Measurements from ENCODE around the gene TMPRSS11E. TPM values are rescaled to one million over a fixed set of nuclear protein-coding genes. Genes with fewer than 3 reads are reported as not detected.
"Not testable (repeated sequence)": the region's sequence is repeated elsewhere in the genome, so short reads cannot be mapped to it uniquely, and the experiment has no call there.

TMPRSS11E gene
- total RNA-seq, 2 experiments from 2014 or later = 0.11 TPM; not detected in 1

GRCh38 chr4:68518889-68519288 is 71.6 kb downstream of the TMPRSS11E start:
- POLR2A ChIA-PET = no interaction called here
- no peak overlapping the region for H3K27ac Mint-ChIP-seq
- no peaks in the 10 kb centered on the region for H3K36me3 Mint-ChIP-seq (ENCODE audit: low read depth)
- DNase-seq (no peak), ATAC-seq (no peak)
- no peak for TF ChIP-seq CTCF (IDR thresholded peaks at IDR 0.05)
- no peaks in the 10 kb centered on the region for H3K27me3 Mint-ChIP-seq
- no peaks in the 10 kb centered on the region for H3K4me1 Mint-ChIP-seq (ENCODE audit: low read depth)
- CTCF ChIA-PET = no interaction called here
- no peak overlapping the region for H3K4me3 Mint-ChIP-seq
- intact Hi-C loops (cut with micrococcal nuclease) = no loop called here
- H3K9me3 Mint-ChIP-seq = no peaks in the 10 kb centered on the region

- ChIA-PET POLR2A (no interaction called here), CTCF (no interaction called here)
- no peak for DNase-seq
- intact Hi-C loops (cut with micrococcal nuclease) = no loop called here
- no peak for ATAC-seq
- no peak overlapping the region for H3K27ac Mint-ChIP-seq
- H3K4me3 Mint-ChIP-seq = no peak overlapping the region
- no peaks in the 10 kb centered on the region for H3K27me3 Mint-ChIP-seq
- H3K36me3 Mint-ChIP-seq (ENCODE audit: low read depth) = no peaks in the 10 kb centered on the region
- no peaks in the 10 kb centered on the region for H3K9me3 Mint-ChIP-seq
- no peaks in the 10 kb centered on the region for H3K4me1 Mint-ChIP-seq (ENCODE audit: low read depth)
- no peak for TF ChIP-seq CTCF (IDR thresholded peaks at IDR 0.05)
Measured at GRCh38 chr4:68520985-68521384, 73.7 kb downstream of the TMPRSS11E start.

GRCh38 chr4:68522232-68522631 is 75.0 kb downstream of the TMPRSS11E start:
- H3K27me3 Mint-ChIP-seq; H3K9me3 Mint-ChIP-seq; H3K4me3 Mint-ChIP-seq; ATAC-seq; intact Hi-C loops (cut with micrococcal nuclease); H3K36me3 Mint-ChIP-seq (ENCODE audit: low read depth); DNase-seq; CTCF ChIA-PET; POLR2A ChIA-PET; H3K27ac Mint-ChIP-seq; H3K4me1 Mint-ChIP-seq (ENCODE audit: low read depth): not testable (repeated sequence)

- Mint-ChIP-seq H3K27me3 (no peaks in the 10 kb centered on the region), H3K4me3 (no peak overlapping the region), H3K36me3 (ENCODE audit: low read depth) (peaks cover 1% of the 10 kb centered on the region), H3K9me3 (peaks cover 2% of the 10 kb centered on the region), H3K4me1 (ENCODE audit: low read depth) (no peaks in the 10 kb centered on the region), H3K27ac (no peak overlapping the region)
- intact Hi-C loops (cut with micrococcal nuclease) = no loop called here
- TF ChIP-seq CTCF (IDR thresholded peaks at IDR 0.05) = no peak
- POLR2A ChIA-PET = no interaction called here
- ATAC-seq = no peak
- CTCF ChIA-PET = no interaction called here
- DNase-seq = no peak
Measured at GRCh38 chr4:68535974-68536373, 88.7 kb downstream of the TMPRSS11E start.

GRCh38 chr4:68536375-68536774 is 89.1 kb downstream of the TMPRSS11E start:
- H3K27ac Mint-ChIP-seq = no peak overlapping the region
- DNase-seq = no peak
- peaks cover 2% of the 10 kb centered on the region for H3K9me3 Mint-ChIP-seq
- intact Hi-C loops (cut with micrococcal nuclease) = no loop called here
- no peak for ATAC-seq
- POLR2A ChIA-PET = no interaction called here
- H3K36me3 Mint-ChIP-seq (ENCODE audit: low read depth) = peaks cover 1% of the 10 kb centered on the region
- no peak overlapping the region for H3K4me3 Mint-ChIP-seq
- CTCF ChIA-PET = no interaction called here
- H3K4me1 Mint-ChIP-seq (ENCODE audit: low read depth) = no peaks in the 10 kb centered on the region
- no peak for TF ChIP-seq CTCF (IDR thresholded peaks at IDR 0.05)
- H3K27me3 Mint-ChIP-seq = peaks cover 2% of the 10 kb centered on the region

- H3K4me1 Mint-ChIP-seq (ENCODE audit: low read depth); H3K4me3 Mint-ChIP-seq; H3K27me3 Mint-ChIP-seq; POLR2A ChIA-PET; ATAC-seq; DNase-seq; CTCF ChIA-PET; H3K9me3 Mint-ChIP-seq; intact Hi-C loops (cut with micrococcal nuclease); H3K36me3 Mint-ChIP-seq (ENCODE audit: low read depth); H3K27ac Mint-ChIP-seq: not testable (repeated sequence)
Measured at GRCh38 chr4:68542742-68543141, 95.5 kb downstream of the TMPRSS11E start.

Other genes starting within 250 kb of the TMPRSS11E start
- not detected for gene TMPRSS11B, start 201.8 kb upstream of the TMPRSS11E start, total RNA-seq
- 10 to 100 TPM; 74.7 to 75.4 TPM for gene YTHDC1, start 97.4 kb upstream of the TMPRSS11E start, total RNA-seq
- gene UGT2B17, start 128.9 kb downstream of the TMPRSS11E start, total RNA-seq = not detected
- not detected for gene UGT2B15, start 223.2 kb downstream of the TMPRSS11E start, total RNA-seq

Data from activated CD8-positive, alpha-beta T cell treated with anti-CD3 and anti-CD28 coated beads for 36 hours (primary cell).